ENCODE data around the gene MDM2.

The MDM2 gene

GRCh38 chr12:68853396-68854077 lies 45.6 kb downstream of the MDM2 start:
- DNase-seq (ENCODE audit: low read depth), result no peak

DNA sequence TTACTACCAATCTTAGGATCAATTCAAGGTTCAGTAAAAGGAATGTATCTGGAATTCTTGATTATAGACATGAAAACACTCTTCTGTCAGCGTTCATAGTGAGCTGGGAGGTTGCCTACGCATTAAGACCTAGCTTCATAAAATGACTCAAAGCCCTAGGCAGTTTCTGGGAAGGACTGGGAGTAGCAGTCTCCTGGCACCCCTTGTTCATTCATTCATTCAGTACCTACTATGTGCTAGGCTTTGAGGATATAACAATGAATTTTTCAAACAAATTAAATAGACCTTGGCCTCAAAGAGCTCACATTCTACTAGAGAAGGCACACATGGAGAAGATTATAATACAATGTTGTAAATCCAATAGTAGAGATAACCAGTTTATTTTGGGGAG lies 46.1 kb downstream of the MDM2 start:
- no peak for DNase-seq (ENCODE audit: low read depth)

GRCh38 chr12:68854554-68854953 lies 46.6 kb downstream of the MDM2 start:
- no peak for DNase-seq (ENCODE audit: low read depth)

- DNase-seq (ENCODE audit: low read depth), result no peak
These were observed 47.1 kb downstream of the MDM2 start for GRCh38 chr12:68855111-68855510.

DNA sequence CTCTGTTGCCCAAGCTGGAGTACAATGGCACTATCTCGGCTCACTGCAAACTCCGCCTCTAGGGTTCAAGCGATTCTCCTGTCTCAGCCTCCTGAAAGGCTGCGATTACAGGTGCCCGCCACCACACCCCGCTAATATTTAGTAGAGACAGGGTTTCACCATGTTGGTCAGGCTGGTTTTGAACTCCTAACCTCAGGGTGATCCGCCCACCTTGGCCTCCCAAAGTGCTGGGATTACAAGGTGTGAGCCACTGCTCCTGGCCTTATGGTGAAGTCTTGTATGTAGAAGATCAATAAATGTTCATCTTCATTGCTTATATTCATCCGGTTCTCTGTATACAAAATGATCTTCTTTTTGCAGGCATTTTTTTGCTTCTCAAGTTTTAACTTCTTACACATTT lies 47.8 kb downstream of the MDM2 start:
- DNase-seq (ENCODE audit: low read depth), result no peak

DNA sequence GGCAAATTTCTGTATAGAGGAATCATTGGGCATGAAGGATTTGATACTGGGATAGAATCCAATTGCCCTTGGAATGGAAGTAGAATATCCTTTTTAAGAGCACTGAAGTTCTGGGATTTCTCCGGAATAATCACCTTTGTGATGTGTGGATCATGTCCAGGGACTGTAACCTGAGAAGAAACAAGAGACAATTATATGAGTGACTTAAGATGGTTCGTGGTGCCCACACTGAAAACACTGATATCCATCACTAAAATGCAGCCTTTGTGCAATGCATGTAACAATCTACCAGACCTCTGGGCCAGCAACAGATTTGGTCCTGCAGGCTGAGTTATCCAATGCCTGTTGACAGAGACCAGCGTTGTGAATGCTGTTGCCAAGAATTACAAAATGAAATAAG lies 48.5 kb downstream of the MDM2 start:
- DNase-seq (ENCODE audit: low read depth), result no peak

DNA sequence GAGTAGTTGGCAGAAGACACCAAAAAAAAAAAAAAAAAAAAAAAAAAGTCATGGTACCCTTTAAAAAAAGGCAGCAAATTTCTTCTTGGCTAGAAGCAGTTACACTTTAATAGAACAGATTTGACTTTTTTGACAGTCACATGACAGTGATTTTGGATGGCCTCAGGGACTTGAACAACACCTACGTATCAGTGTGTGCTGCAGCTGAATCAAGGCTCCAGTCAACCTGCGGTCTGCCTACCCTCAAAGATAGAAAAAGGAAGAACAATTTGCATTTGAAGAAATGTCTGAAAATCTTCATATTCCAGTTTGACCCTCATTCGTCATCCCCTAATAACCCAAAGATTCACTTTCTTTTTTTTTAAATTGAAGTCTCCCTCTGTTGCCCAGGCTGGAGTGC lies 53.9 kb downstream of the MDM2 start:
- DNase-seq (ENCODE audit: low read depth), result no peak

DNA sequence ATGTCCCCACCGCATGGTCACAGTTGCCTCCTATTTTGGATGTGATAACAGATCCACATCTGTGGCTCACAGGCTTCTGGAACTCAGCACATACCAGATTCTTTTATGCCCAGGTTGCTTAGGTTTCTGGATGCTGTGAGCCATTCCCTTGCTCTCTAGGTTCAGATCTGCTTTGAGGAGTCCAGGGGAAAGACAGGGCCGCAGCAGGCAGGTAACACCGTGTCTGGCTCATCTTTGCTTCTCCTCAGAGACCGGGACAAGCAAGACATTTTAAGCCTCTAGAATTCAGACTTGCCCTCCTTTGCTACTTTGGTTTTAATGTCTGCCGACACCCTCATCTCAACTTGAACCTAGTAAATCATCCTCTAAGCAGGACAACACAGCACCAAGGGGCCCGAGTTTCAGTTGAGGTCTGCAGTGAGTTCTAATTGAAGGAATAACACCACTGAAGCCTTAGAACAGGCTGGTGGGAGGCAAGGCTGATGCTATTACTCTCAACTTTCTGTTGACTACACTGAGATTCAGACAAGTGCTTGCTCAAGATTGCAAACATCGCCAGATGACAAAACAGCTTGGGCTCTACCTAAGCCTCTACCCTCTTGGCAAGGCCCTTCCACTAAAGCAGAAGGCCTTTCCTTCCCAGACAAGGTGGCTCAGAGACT lies 55.3 kb downstream of the MDM2 start:
- no peak for DNase-seq (ENCODE audit: low read depth)

DNA sequence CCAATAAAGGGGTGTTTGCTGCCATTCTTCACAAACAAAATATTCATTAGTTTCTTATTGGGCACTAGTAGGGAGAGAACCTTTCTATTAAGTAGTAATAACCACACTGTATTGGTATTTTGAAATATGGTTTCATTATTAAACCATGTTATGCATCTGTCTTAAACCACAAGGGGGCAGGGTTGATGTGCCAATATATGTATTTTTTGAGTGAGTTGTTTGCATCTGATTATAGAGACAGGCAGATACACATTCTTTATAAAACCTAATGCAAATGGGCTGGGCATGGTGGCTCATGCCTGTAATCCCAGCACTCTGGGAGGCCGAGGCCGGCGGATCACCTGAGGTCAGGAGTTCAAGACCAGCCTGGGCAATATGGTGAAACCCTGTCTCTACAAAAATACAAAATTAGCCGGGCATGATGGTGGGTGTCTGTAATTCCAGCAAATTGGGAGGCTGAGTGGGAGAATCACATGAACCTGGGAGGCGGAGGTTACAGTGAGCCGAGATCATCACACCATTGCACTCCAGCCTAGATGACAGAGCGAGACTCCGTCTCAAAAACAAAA lies 56.0 kb downstream of the MDM2 start:
- peak; percentile 54 for DNase-seq (ENCODE audit: low read depth)

- DNase-seq (ENCODE audit: low read depth), result no peak
These were observed 56.6 kb downstream of the MDM2 start for GRCh38 chr12:68864604-68865003.

DNA sequence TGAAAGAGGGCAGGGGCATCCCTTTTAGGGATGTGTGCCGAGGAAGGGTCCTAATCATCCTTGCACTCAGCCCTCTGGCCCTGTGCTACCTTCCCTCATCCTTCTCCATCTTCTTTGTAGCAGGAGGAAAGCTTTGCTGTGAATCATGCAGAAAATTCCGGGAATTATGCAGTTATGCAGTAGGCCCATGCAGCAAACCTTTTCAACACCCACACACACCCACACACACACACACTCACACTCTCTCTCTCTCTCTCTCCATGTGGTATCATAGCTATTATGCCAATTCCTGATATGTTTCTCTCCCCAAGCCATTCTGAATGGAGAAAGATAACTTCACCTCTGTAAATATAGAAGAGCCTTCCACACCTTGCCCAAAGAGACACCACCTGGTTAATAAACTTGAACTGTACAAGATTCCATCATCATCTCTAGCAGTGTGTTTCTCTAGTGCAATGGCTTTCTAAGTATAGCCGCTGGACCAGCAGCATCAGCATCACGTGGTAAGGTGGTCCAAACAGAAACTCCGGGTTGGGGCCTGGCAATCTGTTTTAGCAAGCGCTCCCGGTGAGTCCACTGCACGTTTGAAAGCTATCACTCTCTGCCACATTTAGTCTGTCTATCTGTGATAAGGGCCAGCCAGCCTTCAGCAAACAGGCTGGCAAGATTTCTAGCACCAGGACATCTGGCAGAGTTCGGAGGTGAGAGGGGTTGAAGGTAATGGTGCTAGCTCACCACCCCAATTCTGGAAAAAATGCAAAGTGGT lies 57.6 kb downstream of the MDM2 start:
- DNase-seq (ENCODE audit: low read depth), result no peak

- DNase-seq (ENCODE audit: low read depth), result no peak
These were observed 59.0 kb downstream of the MDM2 start for GRCh38 chr12:68866950-68867349.

DNA sequence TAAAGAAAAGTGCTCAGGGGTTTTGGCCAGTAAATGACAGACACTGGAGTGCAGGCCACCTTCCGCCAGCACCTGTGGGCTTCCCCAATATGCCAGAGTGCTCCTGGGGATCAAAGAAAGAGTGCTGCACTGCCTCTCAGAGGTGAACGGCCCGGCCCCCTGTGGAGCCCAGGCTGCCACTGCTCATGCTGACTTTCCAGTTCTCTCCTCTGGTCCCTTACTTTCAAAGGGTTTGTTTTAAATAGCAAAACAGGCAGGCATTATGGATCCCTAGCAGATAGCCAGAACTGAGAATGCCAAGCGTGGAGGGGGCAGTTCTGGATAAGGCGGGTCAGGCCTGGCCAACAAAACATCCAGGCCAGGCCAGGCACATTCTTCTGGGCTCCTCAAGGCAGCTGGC lies 59.6 kb downstream of the MDM2 start:
- DNase-seq (ENCODE audit: low read depth), result no peak

GRCh38 chr12:68868043-68868790 lies 60.2 kb downstream of the MDM2 start:
- DNase-seq (ENCODE audit: low read depth), result no peak

DNA sequence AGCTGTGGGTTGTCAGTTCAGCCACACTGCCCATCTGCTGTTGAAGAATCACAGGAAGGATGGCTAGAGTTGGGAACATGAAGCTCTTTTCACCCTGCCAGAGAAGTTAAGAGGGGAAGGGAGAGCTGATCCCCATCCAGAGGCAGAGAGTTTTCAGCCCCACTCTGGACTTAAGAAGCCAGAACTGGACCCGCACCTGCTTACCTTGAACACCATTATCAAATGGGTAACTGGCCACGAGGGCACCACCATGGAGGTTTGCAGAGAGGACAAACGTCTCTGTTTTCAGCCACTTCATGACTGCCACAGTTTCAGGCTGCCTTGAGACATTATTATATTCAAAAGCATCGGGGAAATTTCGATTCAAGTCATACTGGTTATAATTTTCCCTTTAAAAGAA lies 62.0 kb downstream of the MDM2 start:
- DNase-seq (ENCODE audit: low read depth), result no peak

DNA sequence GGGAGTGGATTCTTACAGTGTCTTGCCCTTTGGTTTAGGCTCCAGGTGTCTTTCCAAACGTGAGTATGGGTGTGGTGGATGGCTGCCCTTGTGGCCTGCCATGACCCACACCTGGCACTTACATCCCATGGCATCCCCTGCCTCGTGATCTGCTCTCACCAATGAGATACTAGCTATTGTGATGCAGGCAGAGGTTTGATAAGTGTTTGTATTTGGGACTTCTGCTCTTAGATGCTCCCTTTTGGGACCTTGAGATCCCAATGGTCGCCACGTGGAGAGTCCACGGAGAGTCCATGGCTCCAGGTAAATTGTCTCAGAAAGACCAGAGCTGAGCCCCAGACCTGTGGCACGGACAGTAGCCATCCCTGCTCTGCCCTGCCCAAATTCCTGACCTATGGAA lies 62.5 kb downstream of the MDM2 start:
- no peak for DNase-seq (ENCODE audit: low read depth)

- DNase-seq (ENCODE audit: low read depth), result no peak
These were observed 63.4 kb downstream of the MDM2 start for GRCh38 chr12:68871396-68871795.

DNA sequence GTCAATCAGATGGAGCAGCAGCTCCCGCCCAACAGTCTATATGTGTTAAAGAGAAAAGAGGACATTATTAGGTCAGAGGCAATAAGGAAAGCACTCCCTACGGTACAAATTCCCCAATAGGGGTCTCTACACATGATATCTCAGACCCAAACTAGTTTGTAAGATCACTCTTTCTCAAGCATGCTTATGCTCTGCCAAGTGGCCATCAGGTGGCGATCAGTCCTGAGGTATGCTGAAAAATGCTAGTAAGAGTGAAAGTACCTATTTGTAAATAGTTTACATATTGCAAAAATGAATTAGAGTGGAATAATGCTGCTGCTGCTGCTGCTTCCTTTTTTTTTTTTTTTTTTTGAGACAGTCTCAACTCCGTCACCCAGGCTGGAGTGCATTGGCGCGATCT lies 63.9 kb downstream of the MDM2 start:
- DNase-seq (ENCODE audit: low read depth), result no peak

- no peak for DNase-seq (ENCODE audit: low read depth)
These were observed 65.3 kb downstream of the MDM2 start for GRCh38 chr12:68873316-68873715.

GRCh38 chr12:68876461-68876860 lies 68.5 kb downstream of the MDM2 start:
- no peak for DNase-seq (ENCODE audit: low read depth)

GRCh38 chr12:68877583-68877982 lies 69.6 kb downstream of the MDM2 start:
- no peak for DNase-seq (ENCODE audit: low read depth)

DNA sequence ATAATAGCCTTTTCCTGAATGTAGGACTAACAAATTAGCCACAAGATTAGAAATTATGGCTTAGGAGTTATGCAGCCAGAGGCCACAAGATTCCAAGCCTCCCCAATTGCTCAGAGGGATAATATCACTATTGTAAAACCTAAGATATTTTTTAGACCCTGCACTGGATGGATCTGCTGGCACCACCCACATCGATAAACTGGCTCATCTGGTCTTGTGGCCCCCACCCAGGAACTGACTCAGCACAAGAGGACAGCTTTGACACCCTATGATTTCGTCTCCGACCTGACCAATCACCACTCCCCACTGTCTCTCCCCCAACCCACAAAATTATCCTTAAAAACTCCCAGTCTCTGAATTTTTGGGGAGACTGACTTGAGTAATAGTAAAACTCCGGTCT lies 70.3 kb downstream of the MDM2 start:
- DNase-seq (ENCODE audit: low read depth), result no peak

Data from fibroblast of the conjunctiva (primary cell).